Upper lobe of left lung (tissue), 4 donors: ENCODE data around the gene ATP5ME.

ENCODE experiments used
- CTCF ChIP-seq, 6 experiments: fragments of 450-650 bp in 4 of 6; fragments of 200-600 bp in 2 of 6; sonication (generic) in 2 of 6; IDR thresholded peaks; one replicate each; pipeline ENCODE4 v1.5.1; 2016 to 2019; ENCODE audit warnings: antibody characterized with exemption in 6 of 6
- POLR2A ChIP-seq, 4 donors: fragments of 450-650 bp; IDR thresholded peaks; one replicate each; pipeline ENCODE4 v1.5.1; 2016 to 2017; ENCODE audit warnings: antibody characterized with exemption in 4 of 4, mild to moderate bottlenecking in 2 of 4
- POLR2AphosphoS5 ChIP-seq, 2 donors: sonication (generic); formaldehyde crosslinking; IDR thresholded peaks; one replicate each; pipeline ENCODE4 v1.5.1; 2017; ENCODE audit warnings: antibody characterized with exemption in 2 of 2

GRCh38 chr4:661881-662761, 12.0 kb downstream of the ATP5ME start:
- no peak for TF ChIP-seq POLR2AphosphoS5 (IDR thresholded peaks at IDR 0.05)
- no peak for TF ChIP-seq POLR2A (IDR thresholded peaks at IDR 0.05)
- TF ChIP-seq CTCF (IDR thresholded peaks at IDR 0.05): no peak
